Measurements from ENCODE around the gene GRIN1.

The GRIN1 gene

DNA sequence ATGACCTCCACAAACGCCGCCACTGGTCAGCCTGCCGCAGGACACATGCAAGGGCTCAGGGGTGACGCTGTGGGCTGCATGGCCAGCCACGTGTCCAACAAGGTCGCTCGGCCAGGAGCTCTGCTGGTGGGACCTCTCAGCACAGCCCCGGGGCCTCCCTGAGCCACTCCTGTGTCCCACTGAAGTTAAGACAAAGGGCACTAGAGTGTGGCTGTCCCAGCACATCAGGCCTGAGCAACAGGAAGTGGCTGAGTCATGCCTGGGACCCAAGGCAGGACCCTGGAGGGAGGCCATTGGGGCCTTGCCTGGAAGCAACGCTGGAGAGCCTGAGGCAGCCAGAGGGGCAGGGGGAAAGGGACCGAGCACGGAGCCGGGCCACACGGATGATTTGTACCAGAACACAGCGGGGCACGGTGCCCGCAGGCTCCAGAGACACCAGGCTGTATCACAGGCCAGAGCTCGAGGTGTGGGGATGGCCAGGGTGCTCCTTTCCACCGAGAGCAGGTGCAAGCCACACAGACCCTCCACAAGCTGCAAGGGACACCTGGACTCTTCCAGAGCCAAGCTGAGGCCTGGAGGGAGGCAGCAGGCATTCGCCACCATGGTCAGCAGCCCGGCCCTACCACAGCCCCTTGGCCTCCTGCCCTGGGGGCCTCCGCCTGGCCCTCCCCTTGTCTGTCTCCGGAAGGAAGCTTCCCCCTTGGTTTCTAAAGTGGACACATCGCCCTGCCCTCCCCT lies 39.4 kb downstream of the GRIN1 start:
- no peak for DNase-seq (ENCODE audit: low read depth in 2 of 2)

DNA sequence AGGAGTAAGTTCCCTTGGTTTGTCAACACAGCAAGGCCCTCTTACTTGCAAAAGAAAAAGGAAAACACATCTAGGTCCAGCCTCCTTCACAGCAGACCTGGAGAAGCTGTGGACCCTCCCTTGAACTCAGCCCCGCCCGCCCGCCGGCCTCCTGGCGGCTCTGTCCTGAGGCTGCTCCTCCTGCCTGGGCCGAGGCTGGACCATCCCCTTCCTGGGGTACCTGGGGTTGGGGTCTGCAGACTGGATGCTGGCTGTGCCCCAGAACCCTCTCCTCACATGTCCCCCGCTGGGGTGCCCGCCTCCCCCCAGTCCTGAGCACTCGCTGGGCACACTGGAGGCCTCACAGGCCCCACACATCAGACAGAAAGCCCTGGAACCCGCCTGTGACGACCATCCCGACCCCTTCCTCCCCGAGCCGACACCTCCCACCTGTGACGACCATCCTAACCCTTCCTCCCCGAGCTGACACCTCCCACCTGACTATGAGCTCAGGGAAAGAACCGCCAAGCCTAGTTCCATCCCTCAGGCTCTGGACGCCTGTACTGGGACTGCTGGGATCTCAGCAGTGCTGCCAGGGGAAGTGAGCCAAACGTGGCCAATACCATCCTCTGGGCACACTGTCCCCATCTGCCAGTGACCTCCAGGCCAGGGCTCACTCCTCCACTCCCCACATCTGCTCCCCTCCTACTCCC lies 40.1 kb downstream of the GRIN1 start:
- DNase-seq (ENCODE audit: low read depth in 2 of 2), result no peak

DNA sequence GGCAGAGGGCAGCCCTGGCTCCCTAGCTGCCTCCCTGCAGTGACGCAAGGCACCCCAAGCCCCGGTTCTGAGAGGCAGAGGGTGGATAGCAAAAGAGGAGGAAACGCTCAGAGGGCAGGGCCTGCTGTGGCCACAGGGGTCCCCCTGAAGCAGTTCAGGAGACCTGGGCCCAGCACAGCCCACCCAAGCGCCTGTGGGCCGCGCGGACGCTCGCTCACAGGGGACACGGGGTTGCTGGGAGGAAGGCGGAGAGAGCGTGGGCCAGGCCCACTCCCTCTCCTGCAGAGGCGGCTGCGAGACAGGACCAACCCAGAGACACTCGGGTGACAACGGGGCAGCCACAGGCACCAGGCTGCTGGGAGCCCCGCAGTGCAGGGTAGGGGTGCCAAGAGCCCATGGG lies 40.8 kb downstream of the GRIN1 start:
- DNase-seq (ENCODE audit: low read depth in 2 of 2), result no peak

DNA sequence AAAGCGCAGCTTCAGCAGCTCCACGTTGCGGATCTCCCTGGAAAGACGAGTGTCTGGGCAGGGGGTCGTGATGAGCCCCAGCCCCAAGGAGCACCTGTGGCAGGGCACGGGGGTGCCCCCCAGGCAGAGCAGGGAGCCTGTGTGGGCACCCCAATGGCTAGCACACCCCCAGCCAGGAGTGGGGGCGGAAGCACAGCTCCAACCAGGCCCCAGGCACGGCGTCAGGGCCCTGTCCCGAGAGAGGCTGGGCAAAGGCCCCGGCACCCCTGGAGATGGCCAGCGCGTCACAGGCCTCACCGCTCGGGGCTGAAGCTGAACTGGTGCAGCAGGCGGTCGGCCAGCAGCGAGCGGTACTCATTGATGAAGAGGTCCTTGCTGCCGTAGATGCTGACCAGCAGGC lies 41.5 kb downstream of the GRIN1 start:
- DNase-seq (ENCODE audit: low read depth in 2 of 2), result no peak

DNA sequence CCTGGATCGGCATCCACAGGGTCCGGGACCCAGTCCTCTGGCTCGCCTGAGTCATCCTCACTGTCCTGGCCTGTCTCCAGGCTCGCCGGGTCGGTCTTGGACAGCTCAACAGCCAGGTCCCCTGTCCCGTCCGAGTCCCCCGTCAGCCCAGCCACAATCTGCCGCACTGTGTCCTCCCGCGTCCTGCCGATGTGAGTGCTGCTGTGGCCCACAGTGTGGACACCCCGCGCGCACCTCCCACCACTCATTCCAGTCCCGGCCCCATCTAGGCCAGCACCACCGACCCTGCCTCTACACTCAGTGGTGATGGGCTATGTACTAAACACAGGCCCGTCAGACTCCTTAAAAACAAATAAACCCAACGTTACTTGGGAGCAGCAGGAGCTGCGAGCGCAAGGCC lies 42.7 kb downstream of the GRIN1 start:
- no peak for DNase-seq (ENCODE audit: low read depth in 2 of 2)

DNA sequence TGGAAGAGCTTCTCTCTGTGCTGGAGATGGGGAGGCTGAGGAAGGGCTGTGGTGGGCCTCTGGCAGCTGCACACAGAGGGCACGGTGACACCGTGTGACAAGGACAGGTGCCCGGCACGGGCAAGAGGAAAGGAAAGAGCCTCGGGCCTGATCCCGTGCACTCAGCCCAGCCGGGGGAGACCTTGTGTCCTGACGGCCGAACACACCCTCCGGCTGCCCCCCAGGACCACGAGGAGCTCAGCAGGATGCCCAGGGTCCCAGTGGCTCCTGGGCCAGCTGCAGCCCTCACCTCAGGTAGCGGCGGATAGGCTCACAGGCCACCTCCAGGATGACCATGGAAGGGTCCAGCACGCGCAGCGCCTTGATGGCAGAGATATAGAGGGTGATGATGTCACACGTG lies 43.9 kb downstream of the GRIN1 start:
- DNase-seq (ENCODE audit: low read depth in 2 of 2), result no peak

DNA sequence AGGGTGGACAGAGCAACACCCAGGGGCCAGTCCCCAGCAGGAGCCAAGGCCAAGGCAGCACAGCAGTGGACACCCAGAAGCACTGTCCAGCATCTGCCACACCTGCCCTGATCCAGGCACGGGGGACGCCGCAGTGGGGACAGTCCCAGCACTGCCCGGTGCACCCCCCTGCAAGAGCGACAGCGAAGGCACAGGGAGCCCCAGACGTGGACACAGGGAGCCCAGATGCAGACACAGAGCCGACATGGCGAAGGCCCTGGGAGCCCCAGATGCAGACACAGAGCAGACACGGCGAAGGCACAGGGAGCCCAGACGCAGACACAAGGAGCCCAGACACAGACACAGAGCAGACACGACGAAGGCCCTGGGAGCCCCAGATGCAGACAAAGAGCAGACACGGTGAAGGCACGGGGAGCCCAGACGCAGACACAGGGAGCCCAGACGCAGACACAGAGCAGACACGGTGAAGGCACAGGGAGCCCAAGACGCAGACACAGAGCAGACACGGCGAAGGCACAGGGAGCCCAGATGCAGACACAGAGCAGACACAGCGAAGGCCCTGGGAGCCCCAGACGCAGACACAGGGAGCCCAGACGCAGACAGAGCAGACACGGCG lies 45.1 kb downstream of the GRIN1 start:
- DNase-seq (ENCODE audit: low read depth in 2 of 2), result no peak

DNA sequence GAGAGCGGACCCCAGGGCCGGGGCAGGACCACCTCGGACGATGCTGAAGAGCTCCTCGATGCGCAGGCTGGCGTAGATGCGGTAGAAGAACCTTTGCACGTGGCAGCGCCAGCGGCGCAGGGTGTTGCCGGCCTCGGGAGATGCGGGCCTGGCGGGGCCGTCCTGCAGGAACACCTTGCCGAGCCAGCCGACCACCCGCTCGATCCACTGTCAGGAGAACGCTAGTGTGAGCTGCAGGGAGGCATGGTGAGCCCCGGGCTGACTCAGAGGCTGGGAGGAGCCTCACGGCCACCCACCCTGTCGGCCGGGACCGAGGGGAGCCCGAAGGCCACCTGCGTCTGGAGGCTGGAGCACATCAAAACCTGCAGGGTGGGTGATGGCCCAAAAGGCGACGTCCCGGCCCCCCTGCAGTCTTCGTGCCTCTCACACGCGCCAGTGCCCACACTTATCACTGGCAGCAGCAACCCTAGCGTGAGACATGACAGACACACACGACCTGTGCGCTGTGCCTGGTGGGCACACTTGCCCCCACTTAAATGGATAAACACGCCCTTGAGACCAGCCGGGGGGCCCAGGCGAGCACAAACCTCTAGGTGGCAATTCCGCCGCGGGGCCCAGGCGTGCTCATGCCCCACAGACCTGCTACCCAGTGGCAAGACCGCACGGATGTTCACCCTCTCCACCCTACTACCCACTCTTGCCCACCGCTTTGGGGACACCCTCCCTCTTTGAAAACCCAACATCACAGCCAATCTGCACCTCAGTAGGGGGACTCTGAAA lies 46.1 kb downstream of the GRIN1 start:
- no peak for DNase-seq (ENCODE audit: low read depth in 2 of 2)

DNA sequence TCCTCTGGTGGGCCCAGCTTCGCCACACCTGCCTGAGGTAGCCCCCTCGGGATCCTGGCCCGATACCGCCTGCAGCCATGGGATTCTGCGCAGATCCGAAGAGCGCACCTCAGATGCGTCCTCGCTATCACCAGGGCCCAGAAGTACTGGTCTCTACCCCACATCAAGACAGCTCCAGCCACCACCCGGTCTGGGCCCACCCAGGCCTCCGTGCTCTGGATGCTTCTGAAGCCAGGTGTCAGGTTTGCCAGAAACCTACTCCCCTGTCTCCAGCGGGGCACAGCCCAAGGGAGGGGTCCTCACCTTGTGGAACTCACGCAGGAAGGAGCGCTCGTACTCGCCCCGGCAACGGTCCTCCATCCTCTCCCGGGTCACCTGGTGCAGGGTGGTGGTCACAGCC lies 47.0 kb downstream of the GRIN1 start:
- DNase-seq (ENCODE audit: low read depth in 2 of 2), result no peak

DNA sequence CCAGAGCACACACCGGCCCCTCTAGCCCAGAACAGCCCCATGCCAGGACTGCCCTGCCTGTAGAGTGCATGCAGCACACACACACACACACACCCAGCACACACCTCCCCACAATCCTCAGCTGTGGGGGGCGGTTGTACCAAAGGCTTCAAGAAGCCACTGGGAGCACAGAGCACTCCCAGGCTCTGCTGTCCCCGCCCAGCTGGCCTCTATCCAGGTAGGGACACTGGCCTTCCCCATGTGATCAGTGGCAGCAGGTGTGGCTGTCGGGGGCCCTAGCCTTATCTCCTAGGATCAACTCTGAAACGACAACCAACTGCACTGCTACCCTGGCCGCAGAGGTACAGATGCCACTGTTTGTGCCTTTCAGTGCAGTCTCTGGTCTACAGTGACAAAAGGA lies 47.4 kb downstream of the GRIN1 start:
- no peak for DNase-seq (ENCODE audit: low read depth in 2 of 2)

DNA sequence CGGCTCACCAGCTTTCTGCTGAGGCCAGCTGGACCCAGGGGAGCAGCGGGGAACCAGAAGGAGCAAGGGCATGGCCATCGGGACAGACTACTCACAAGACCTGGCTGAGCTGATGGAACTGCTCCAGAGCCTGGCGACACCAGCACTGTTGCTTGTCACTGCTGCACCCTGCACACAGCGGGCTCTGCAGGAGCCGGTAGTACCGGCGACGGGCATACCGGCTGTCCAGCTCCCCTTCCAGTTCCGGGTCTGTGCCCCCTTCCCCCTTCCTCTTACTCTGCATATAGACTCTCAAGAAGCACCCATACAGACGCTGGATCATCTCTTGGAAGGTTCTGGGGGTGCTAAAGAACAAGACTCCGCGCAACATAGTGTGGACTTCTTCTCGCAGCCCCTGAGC lies 48.4 kb downstream of the GRIN1 start:
- DNase-seq (ENCODE audit: low read depth in 2 of 2), result no peak

DNA sequence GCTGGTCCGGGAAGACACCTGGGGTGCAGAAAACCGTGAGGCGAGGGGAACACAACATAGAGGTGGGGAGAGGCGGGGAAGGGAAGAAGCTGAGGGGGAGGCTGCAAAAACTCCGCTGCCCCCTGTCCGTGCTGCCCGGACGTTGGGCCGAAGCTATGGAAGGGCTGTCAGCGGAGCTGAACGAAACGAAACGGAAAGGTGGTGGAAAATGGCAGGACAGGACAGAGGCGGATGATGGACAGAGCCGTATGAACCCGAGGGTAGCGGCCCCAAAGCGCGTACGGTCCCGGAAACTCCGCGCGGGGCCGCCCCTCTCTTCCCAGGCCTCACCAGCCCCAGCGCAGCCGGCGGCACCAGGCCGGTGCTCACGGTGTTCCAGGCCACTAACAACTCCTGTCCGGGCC lies 49.1 kb downstream of the GRIN1 start:
- no peak for DNase-seq (ENCODE audit: low read depth in 2 of 2)

DNA sequence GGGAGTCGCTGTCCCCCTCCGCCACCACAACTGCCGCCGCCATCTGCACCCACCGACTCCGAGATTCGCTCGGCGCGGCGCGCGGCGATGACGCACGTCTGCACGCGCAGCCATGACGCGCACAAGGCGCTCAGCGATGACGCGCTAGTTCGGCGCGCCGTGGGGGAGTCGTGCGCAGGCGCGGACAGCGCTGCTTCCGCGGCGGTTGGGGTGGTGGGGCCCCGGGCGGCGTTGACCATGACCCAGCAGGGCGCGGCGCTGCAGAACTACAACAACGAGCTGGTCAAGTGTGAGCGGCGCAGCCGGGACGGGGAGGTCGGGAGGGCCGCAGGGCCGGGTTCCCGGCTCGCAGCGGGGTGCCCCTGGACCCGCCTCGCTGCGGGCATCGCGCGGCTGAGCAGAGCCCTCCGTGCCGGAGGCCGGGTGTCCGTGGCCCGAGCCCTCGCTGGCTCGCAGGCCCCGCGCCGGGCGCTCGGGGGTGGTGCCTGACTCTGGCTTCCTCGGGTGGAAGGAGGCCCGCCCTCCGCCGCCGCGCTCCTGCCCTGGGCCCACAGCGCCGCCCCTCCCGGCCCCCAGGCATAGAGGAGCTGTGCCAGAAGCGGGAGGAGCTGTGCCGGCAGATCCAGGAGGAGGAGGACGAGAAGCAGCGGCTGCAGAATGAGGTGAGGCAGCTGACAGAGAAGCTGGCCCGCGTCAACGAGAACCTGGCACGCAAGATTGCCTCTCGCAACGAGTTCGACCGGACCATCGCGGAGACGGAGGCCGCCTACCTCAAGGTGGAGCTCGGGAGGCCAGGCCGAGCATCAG lies 49.7 kb downstream of the GRIN1 start, which contains the start of the genes ANAPC2 and SSNA1:
Gene ANAPC2, minus strand, starts transcription at position 71 of the 807 bp plus-strand sequence. Its CDS starts 28 bp downstream, at position 43.
Gene SSNA1, plus strand, starts transcription at position 187 of the 807 bp plus-strand sequence. Its CDS starts 51 bp downstream, at position 238.
- DNase-seq (ENCODE audit: low read depth in 2 of 2), result peak; percentile 91 to 95

DNA sequence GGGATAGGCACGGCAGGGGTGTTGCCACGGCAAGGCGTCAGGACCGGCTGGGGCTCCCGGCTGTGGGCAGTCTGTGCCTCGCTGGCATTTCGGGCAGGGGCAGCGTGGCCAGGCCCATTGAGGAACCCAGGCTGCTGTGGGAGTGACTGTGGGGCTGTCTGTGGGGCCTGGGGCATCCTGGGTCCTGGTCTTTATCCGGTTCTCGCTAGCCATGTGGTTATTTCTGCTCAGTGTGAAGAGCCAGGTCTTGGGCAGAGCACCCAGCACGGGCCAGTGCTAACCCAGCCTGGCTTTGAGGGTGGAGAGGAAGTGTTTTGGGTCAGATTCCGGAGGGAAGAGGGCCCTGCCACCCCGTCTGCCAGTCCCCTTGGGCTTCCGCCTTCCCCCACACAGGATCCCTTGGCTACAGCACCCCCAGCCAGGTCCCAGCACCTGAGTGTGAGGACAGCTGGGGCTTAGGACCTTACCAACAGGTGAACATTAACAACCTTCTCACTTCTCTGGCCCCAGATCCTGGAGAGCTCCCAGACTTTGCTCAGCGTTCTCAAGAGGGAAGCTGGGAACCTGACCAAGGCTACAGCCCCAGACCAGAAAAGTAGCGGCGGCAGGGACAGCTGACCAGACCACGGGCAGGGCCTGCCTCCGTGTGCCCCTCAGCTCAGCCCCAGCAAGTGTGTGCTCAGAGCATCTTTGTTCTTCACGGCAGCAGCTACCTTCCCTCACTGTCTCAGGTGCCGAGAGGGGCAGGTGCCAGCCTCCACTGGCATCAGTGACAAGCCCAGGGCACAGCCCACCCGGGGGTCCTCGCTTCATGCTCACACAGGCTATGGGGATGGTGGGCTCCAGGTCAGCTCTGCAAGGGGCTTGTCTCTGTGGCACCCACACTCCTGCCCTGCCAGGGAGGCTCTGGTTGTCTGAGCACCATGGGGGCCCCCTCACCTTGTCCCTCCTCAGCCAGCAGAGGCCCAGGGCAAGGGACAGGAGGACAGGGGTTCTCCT lies 50.6 kb downstream of the GRIN1 start:
- DNase-seq (ENCODE audit: low read depth in 2 of 2), result no peak

DNA sequence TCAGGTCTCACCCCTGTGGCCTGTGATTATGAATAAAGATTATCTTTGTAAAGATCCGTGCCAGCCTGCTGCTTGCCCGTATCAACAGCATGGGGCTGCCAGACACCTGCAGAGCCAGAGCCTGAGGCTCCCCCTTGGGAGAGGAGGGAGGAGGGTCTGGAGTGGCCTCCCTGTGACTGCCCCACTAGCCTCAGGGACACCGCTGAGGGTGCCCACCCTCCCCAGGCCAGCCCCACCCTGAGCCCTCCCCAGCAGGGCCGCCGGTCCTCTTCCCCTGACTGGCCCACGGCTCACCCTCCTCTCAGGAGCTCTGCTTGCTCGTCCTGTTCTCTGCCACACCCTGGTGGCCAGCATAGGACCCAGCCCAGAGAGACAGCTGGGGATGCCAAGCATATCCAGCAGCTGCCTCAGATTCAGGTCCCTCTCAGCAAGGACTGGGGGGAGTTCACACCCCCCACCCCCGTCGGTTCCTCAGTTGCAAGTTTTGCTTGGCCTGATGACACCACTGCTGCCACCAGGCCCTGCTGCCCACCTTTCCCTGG lies 51.4 kb downstream of the GRIN1 start:
- DNase-seq (ENCODE audit: low read depth in 2 of 2), result no peak

DNA sequence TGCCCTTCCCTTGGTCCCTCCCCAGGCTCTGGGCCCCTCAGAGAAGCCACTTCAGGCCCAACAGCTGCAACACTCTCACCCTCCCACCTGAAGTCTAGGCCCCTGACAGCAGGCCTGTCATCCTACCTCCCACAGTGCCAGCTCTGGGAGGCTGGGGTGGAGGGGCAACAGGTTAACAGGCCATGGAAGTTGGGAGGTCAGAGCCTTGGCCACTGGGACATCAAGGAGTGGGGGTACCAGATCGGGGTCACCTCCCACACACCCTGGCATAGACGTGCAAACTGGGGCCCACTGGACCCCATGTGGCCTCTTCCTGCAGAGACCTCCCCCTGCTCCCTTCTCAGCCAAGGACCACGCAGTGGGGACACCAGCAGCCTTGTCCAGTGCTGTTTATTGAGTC lies 52.3 kb downstream of the GRIN1 start:
- no peak for DNase-seq (ENCODE audit: low read depth in 2 of 2)

DNA sequence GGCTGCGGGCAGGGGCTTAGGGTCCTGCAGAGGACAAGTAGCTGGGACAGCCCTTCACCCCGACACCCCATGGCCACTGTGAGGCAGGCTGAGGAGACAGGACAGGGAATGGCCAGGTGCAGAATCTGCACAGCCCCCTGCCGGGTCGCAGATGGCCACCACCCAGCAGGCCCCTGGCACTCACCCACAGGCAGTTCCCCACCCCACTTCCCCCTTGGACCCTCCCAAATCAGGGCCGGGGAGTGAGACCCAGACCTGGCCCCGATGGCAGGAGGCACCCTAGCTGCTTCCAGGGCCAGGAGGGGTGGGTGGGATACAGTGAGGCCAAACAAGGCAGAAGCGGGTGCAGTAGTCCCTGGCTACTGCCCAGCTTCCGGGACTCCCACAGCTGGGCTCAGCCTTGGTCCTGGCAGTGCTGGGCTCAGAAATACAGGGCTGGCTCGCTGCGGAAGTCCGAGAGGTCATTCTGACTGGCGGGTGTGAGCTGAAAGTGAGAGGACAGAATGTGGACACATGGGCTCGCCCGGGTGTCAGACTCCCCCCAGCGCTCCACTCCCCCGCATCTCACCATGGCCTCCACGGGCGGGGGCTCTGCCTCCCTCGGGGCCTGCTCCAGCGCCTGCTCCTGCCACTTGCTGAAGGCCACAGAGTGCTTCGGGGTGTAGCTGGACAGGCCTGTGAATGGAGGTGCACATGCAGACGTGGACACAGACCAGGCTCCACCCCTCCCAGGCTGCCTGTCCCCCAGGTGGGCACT lies 52.9 kb downstream of the GRIN1 start:
- DNase-seq (ENCODE audit: low read depth in 2 of 2), result no peak

DNA sequence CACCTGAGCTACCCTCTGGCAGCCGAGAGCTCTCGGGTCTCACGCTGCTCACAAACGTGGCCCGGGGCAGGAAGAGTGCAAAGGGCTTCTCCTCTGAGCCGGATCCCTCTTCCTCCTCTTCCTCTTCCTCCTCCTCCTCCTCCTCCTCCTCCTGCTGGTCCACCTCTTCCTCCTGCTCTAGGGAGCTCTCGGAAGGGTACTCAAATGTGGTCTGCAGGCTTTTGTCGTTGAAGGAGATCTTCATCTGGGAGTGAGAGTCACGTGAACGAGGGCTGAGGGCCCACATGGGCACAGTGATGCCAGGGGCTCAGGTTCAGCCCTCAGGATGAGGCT lies 53.5 kb downstream of the GRIN1 start:
- DNase-seq (ENCODE audit: low read depth in 2 of 2), result no peak

DNA sequence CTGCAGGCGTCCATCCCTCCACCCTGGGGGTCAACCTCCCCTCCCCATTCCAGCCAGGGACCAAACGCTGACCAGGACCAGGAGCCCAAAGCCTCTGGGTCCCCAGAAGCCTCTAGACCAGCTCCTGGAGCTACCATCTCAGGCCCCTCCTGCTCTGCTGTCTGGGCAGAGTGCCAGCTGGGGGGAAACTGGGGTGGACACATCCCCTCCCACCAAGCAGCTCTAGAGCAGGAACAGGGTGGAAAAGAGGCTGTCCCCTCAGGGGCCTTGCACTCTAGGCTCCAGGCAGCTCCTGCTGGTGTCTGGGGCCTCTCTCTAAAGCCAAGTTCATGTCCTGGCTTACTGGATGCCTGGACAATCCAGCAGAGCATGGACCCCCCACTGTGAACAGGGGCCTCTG lies 53.9 kb downstream of the GRIN1 start:
- DNase-seq (ENCODE audit: low read depth in 2 of 2), result no peak

Data from stimulated activated CD8-positive, alpha-beta memory T cell treated with anti-CD3 and anti-CD28 coated beads, Interleukin-2, amount 100 ng/mL, for 48 hours (primary cell).